Measurements from ENCODE around the gene RNU5D-1.

Gene RNU5D-1

GRCh38 chr1:44698138-44698537 lies 32.8 kb downstream of the RNU5D-1 start:
- DNase-seq = no peak

GRCh38 chr1:44696789-44697345 lies 34.1 kb downstream of the RNU5D-1 start:
- DNase-seq = no peak

GRCh38 chr1:44696101-44696500 lies 34.9 kb downstream of the RNU5D-1 start:
- no peak for DNase-seq

GRCh38 chr1:44695671-44696070 lies 35.3 kb downstream of the RNU5D-1 start:
- no peak for DNase-seq

GRCh38 chr1:44694863-44695478 lies 36.0 kb downstream of the RNU5D-1 start:
- no peak for DNase-seq

GRCh38 chr1:44693900-44694299 lies 37.1 kb downstream of the RNU5D-1 start:
- no peak for DNase-seq

- DNase-seq = no peak
These were observed 37.8 kb downstream of the RNU5D-1 start for GRCh38 chr1:44693159-44693558.

- no peak for DNase-seq
These were observed 41.6 kb downstream of the RNU5D-1 start for GRCh38 chr1:44689447-44689765.

- DNase-seq = no peak
These were observed 42.1 kb downstream of the RNU5D-1 start for GRCh38 chr1:44688760-44689446.

- no peak for DNase-seq
These were observed 45.1 kb downstream of the RNU5D-1 start for GRCh38 chr1:44685881-44686280.

- no peak for DNase-seq
These were observed 45.8 kb downstream of the RNU5D-1 start for GRCh38 chr1:44685218-44685617.

GRCh38 chr1:44684525-44684924 lies 46.4 kb downstream of the RNU5D-1 start:
- DNase-seq = no peak

- DNase-seq = no peak
These were observed 48.1 kb downstream of the RNU5D-1 start for GRCh38 chr1:44682883-44683265.

GRCh38 chr1:44681905-44682882 lies 48.8 kb downstream of the RNU5D-1 start:
- DNase-seq = peak; percentile 83
